ENCODE results near the gene NLRP3. TPM values are rescaled to one million over a fixed set of nuclear protein-coding genes. Genes with fewer than 3 reads are reported as not detected.
A peak's percentile ranks its signal among the peaks of the same experiment; 100 is the strongest.

NLRP3 gene
- total and polyA plus RNA-seq, 3 experiments from 2014 or later, result 1.8 to 3.0 (median 2.6) TPM

GRCh38 chr1:247442164-247442563 is 26.2 kb downstream of the NLRP3 start:
- no peak for DNase-seq
- peaks cover 2 to 10% (median 8%) of the 10 kb centered on the region in 3 donors for H3K4me1 Mint-ChIP-seq
- H3K4me3 Mint-ChIP-seq, result no peak overlapping the region
- Histone ChIP-seq H3K27ac (ENCODE audit: low read depth, low read length) (no peak overlapping the region), H3K4me1 (ENCODE audit: insufficient read depth, low read length) (no peaks in the 10 kb centered on the region), H3K27me3 (ENCODE audit: insufficient read depth, low read length, poor library complexity, severe bottlenecking) (no peaks in the 10 kb centered on the region), H3K36me3 (ENCODE audit: insufficient read depth, low read length) (no peaks in the 10 kb centered on the region), H3K9me3 (ENCODE audit: low read length) (no peaks in the 10 kb centered on the region), H3K4me3 (ENCODE audit: low read length) (no peak overlapping the region)
- H3K9me3 Mint-ChIP-seq, result no peaks in the 10 kb centered on the region
- ChIA-PET POLR2A (no interaction called here), CTCF (no interaction called here)
- H3K36me3 Mint-ChIP-seq, result peaks cover 5 to 73% (median 40%) of the 10 kb centered on the region in 3 donors
- peak overlapping the region in 2 of 8 donors; percentile 4 to 32 for H3K27ac Mint-ChIP-seq
- H3K27me3 Mint-ChIP-seq, result peaks cover 0 to under 1% of the 10 kb centered on the region in 2 donors

- Mint-ChIP-seq H3K4me3 (no peak overlapping the region), H3K4me1 (peaks cover 2 to 10% (median 8%) of the 10 kb centered on the region in 3 donors), H3K27ac (no peak overlapping the region), H3K36me3 (peaks cover 13 to 76% (median 42%) of the 10 kb centered on the region in 3 donors), H3K9me3 (no peaks in the 10 kb centered on the region), H3K27me3 (peaks cover 0 to 2% of the 10 kb centered on the region in 2 donors)
- H3K9me3 ChIP-seq (ENCODE audit: low read length), result no peaks in the 10 kb centered on the region
- no peak for DNase-seq
- CTCF ChIA-PET, result no interaction called here
- POLR2A ChIA-PET, result no interaction called here
- H3K36me3 ChIP-seq (ENCODE audit: insufficient read depth, low read length), result no peaks in the 10 kb centered on the region
- no peak overlapping the region for H3K27ac ChIP-seq (ENCODE audit: low read depth, low read length)
- H3K4me1 ChIP-seq (ENCODE audit: insufficient read depth, low read length), result no peaks in the 10 kb centered on the region
- no peaks in the 10 kb centered on the region for H3K27me3 ChIP-seq (ENCODE audit: insufficient read depth, low read length, poor library complexity, severe bottlenecking)
- no peak overlapping the region for H3K4me3 ChIP-seq (ENCODE audit: low read length)
Measured at GRCh38 chr1:247443641-247444040, 27.7 kb downstream of the NLRP3 start.

- Histone ChIP-seq H3K4me1 (ENCODE audit: insufficient read depth, low read length) (no peaks in the 10 kb centered on the region), H3K36me3 (ENCODE audit: insufficient read depth, low read length) (no peaks in the 10 kb centered on the region), H3K27me3 (ENCODE audit: insufficient read depth, low read length, poor library complexity, severe bottlenecking) (no peaks in the 10 kb centered on the region), H3K4me3 (ENCODE audit: low read length) (no peak overlapping the region), H3K27ac (ENCODE audit: low read depth, low read length) (no peak overlapping the region), H3K9me3 (ENCODE audit: low read length) (no peaks in the 10 kb centered on the region)
- Mint-ChIP-seq H3K27me3 (peaks cover 0 to 2% of the 10 kb centered on the region in 2 donors), H3K36me3 (peaks cover 13 to 76% (median 38%) of the 10 kb centered on the region in 3 donors), H3K9me3 (no peaks in the 10 kb centered on the region), H3K4me1 (peaks cover 2 to 10% (median 8%) of the 10 kb centered on the region in 3 donors), H3K27ac (no peak overlapping the region), H3K4me3 (no peak overlapping the region)
- ChIA-PET POLR2A (no interaction called here), CTCF (interaction anchor here (1.4 kb wide), 1 partner anchor 72 kb away, joined by 3 read pairs; no protein-coding TSS in a partner anchor)
- DNase-seq, result no peak
Measured at GRCh38 chr1:247444571-247444970, 28.6 kb downstream of the NLRP3 start.

GRCh38 chr1:247445526-247446356 is 29.8 kb downstream of the NLRP3 start:
- CTCF ChIA-PET, result interaction anchor here (1.4 kb wide), 1 partner anchor 73 kb away, joined by 3 read pairs; no protein-coding TSS in a partner anchor
- H3K36me3 Mint-ChIP-seq, result peaks cover 13 to 77% (median 33%) of the 10 kb centered on the region in 3 donors
- peaks cover 0 to under 1% (median 0%) of the 10 kb centered on the region in 3 donors for H3K4me1 Mint-ChIP-seq
- no peaks in the 10 kb centered on the region for H3K4me1 ChIP-seq (ENCODE audit: insufficient read depth, low read length)
- H3K27ac ChIP-seq (ENCODE audit: low read depth, low read length), result no peak overlapping the region
- H3K27me3 ChIP-seq (ENCODE audit: insufficient read depth, low read length, poor library complexity, severe bottlenecking), result no peaks in the 10 kb centered on the region
- H3K27ac Mint-ChIP-seq, result peak overlapping the region in 1 of 8 donors; percentile 12
- H3K9me3 Mint-ChIP-seq, result no peaks in the 10 kb centered on the region
- no peak overlapping the region for H3K4me3 Mint-ChIP-seq
- no peaks in the 10 kb centered on the region for H3K36me3 ChIP-seq (ENCODE audit: insufficient read depth, low read length)
- no peaks in the 10 kb centered on the region for H3K9me3 ChIP-seq (ENCODE audit: low read length)
- peaks cover 0 to 2% of the 10 kb centered on the region in 2 donors for H3K27me3 Mint-ChIP-seq
- no peak for DNase-seq
- POLR2A ChIA-PET, result no interaction called here
- no peak overlapping the region for H3K4me3 ChIP-seq (ENCODE audit: low read length)

GRCh38 chr1:247447162-247447909 is 31.4 kb downstream of the NLRP3 start:
- ChIA-PET CTCF (no interaction called here), POLR2A (no interaction called here)
- H3K36me3 ChIP-seq (ENCODE audit: insufficient read depth, low read length), result no peaks in the 10 kb centered on the region
- no peak overlapping the region for H3K4me3 ChIP-seq (ENCODE audit: low read length)
- Mint-ChIP-seq H3K27ac (peak overlapping the region in 3 of 8 donors; percentile 12 to 52 (median 24)), H3K27me3 (peaks cover 0 to 2% of the 10 kb centered on the region in 2 donors), H3K36me3 (peaks cover 13 to 68% (median 33%) of the 10 kb centered on the region in 3 donors), H3K4me3 (peak overlapping the region in 2 of 7 donors; percentile 14 to 68), H3K4me1 (no peaks in the 10 kb centered on the region), H3K9me3 (no peaks in the 10 kb centered on the region)
- no peaks in the 10 kb centered on the region for H3K9me3 ChIP-seq (ENCODE audit: low read length)
- no peaks in the 10 kb centered on the region for H3K27me3 ChIP-seq (ENCODE audit: insufficient read depth, low read length, poor library complexity, severe bottlenecking)
- H3K27ac ChIP-seq (ENCODE audit: low read depth, low read length), result no peak overlapping the region
- DNase-seq, result no peak
- no peaks in the 10 kb centered on the region for H3K4me1 ChIP-seq (ENCODE audit: insufficient read depth, low read length)

GRCh38 chr1:247448107-247448791 is 32.3 kb downstream of the NLRP3 start:
- Mint-ChIP-seq H3K27ac (peak overlapping the region in 1 of 8 donors; percentile 68), H3K4me3 (peak overlapping the region in 5 of 7 donors; percentile 32 to 68 (median 66)), H3K9me3 (no peaks in the 10 kb centered on the region), H3K27me3 (peaks cover 0 to 2% of the 10 kb centered on the region in 2 donors), H3K36me3 (peaks cover 13 to 65% (median 33%) of the 10 kb centered on the region in 3 donors), H3K4me1 (no peaks in the 10 kb centered on the region)
- H3K9me3 ChIP-seq (ENCODE audit: low read length), result no peaks in the 10 kb centered on the region
- H3K27me3 ChIP-seq (ENCODE audit: insufficient read depth, low read length, poor library complexity, severe bottlenecking), result no peaks in the 10 kb centered on the region
- no peak overlapping the region for H3K4me3 ChIP-seq (ENCODE audit: low read length)
- CTCF ChIA-PET, result interaction anchor here (1.2 kb wide), 1 partner anchor 58 kb away, joined by 3 read pairs; no protein-coding TSS in a partner anchor
- DNase-seq, result peak in 1 of 5 donors; percentile 23
- POLR2A ChIA-PET, result no interaction called here
- no peak overlapping the region for H3K27ac ChIP-seq (ENCODE audit: low read depth, low read length)
- H3K36me3 ChIP-seq (ENCODE audit: insufficient read depth, low read length), result no peaks in the 10 kb centered on the region
- H3K4me1 ChIP-seq (ENCODE audit: insufficient read depth, low read length), result no peaks in the 10 kb centered on the region

GRCh38 chr1:247451388-247452010 is 35.5 kb downstream of the NLRP3 start:
- H3K4me1 Mint-ChIP-seq, result no peaks in the 10 kb centered on the region
- H3K9me3 Mint-ChIP-seq, result no peaks in the 10 kb centered on the region
- peak overlapping the region in 1 of 8 donors; percentile 68 for H3K27ac Mint-ChIP-seq
- Histone ChIP-seq H3K4me3 (ENCODE audit: low read length) (no peak overlapping the region), H3K4me1 (ENCODE audit: insufficient read depth, low read length) (no peaks in the 10 kb centered on the region), H3K36me3 (ENCODE audit: insufficient read depth, low read length) (no peaks in the 10 kb centered on the region), H3K9me3 (ENCODE audit: low read length) (no peaks in the 10 kb centered on the region), H3K27ac (ENCODE audit: low read depth, low read length) (no peak overlapping the region), H3K27me3 (ENCODE audit: insufficient read depth, low read length, poor library complexity, severe bottlenecking) (no peaks in the 10 kb centered on the region)
- peaks cover 2 to 11% of the 10 kb centered on the region in 2 donors for H3K27me3 Mint-ChIP-seq
- H3K36me3 Mint-ChIP-seq, result peaks cover 10 to 34% (median 16%) of the 10 kb centered on the region in 3 donors
- CTCF ChIA-PET, result interaction anchor here (1.2 kb wide), 1 partner anchor 33 kb away, joined by 3 read pairs; no protein-coding TSS in a partner anchor
- no peak overlapping the region for H3K4me3 Mint-ChIP-seq
- POLR2A ChIA-PET, result no interaction called here
- DNase-seq, result no peak

All from CD8-positive, alpha-beta memory T cell (primary cell).